ENCODE measurements around the gene ANXA11.

Gene ANXA11

GRCh38 chr10:80159166-80159873 is 46.0 kb downstream of the ANXA11 start:
- TF ChIP-seq CTCF (IDR thresholded peaks at IDR 0.05; ENCODE audit: low read depth, low read length): no peak
- no peak overlapping the region for H3K4me3 ChIP-seq (ENCODE audit: low read depth, low read length)

- no peak overlapping the region for H3K4me3 ChIP-seq (ENCODE audit: low read depth, low read length)
- TF ChIP-seq CTCF (IDR thresholded peaks at IDR 0.05; ENCODE audit: low read depth, low read length): no peak
These were observed 46.7 kb downstream of the ANXA11 start for GRCh38 chr10:80158598-80159127.

- no peak overlapping the region for H3K4me3 ChIP-seq (ENCODE audit: low read depth, low read length)
- no peak for TF ChIP-seq CTCF (IDR thresholded peaks at IDR 0.05; ENCODE audit: low read depth, low read length)
These were observed 47.2 kb downstream of the ANXA11 start for GRCh38 chr10:80158126-80158525.

- no peak overlapping the region for H3K4me3 ChIP-seq (ENCODE audit: low read depth, low read length)
- no peak for TF ChIP-seq CTCF (IDR thresholded peaks at IDR 0.05; ENCODE audit: low read depth, low read length)
These were observed 47.8 kb downstream of the ANXA11 start for GRCh38 chr10:80157561-80157960.

- H3K4me3 ChIP-seq (ENCODE audit: low read depth, low read length): no peak overlapping the region
- TF ChIP-seq CTCF (IDR thresholded peaks at IDR 0.05; ENCODE audit: low read depth, low read length): no peak
These were observed 49.1 kb downstream of the ANXA11 start for GRCh38 chr10:80156216-80156615.

- no peak for TF ChIP-seq CTCF (IDR thresholded peaks at IDR 0.05; ENCODE audit: low read depth, low read length)
- H3K4me3 ChIP-seq (ENCODE audit: low read depth, low read length): no peak overlapping the region
These were observed 49.6 kb downstream of the ANXA11 start for GRCh38 chr10:80155696-80156215.

- no peak overlapping the region for H3K4me3 ChIP-seq (ENCODE audit: low read depth, low read length)
- TF ChIP-seq CTCF (IDR thresholded peaks at IDR 0.05; ENCODE audit: low read depth, low read length): no peak
These were observed 50.2 kb downstream of the ANXA11 start for GRCh38 chr10:80154978-80155695.
